PC-3 (cell line): ENCODE results near the gene VPS54. TPM values are rescaled to one million over a fixed set of nuclear protein-coding genes. Genes with fewer than 3 reads are reported as not detected.
"Not testable (repeated sequence)": the region's sequence is repeated elsewhere in the genome, so short reads cannot be mapped to it uniquely, and the experiment has no call there.

Source experiments
- ATAC-seq: fragments of 200-7000 bp; cut with Tn5 transposase; 2 replicates; pipeline ENCODE4 v1.9.1; 2020; ENCODE audit warnings: mild to moderate bottlenecking, moderate library complexity
- BruUV-seq: library from RNA; stranded (reverse); fragments of 400-500 nt; replicated peaks from 2 replicates; lab custom pipeline; 2021; lab: Mats Ljungman, UMichigan
- CTCF ChIA-PET: fragments of 300-600 bp; sonication (Branson Sonifier 250); formaldehyde crosslinking; loops from one replicate; lab custom pipeline; 2022; ENCODE audit warnings: antibody characterized with exemption; lab: Charles Lee
- POLR2A ChIA-PET: fragments of 300-600 bp; sonication (Branson Sonifier 250); formaldehyde crosslinking; loops from one replicate; lab custom pipeline; 2022; ENCODE audit warnings: antibody characterized with exemption; ENCODE audit not compliant: unreplicated experiment; lab: Charles Lee
- DNase-seq: peaks from one replicate; pipeline ENCODE4 v3.0.0-alpha.2; 2015
- H2AFZ ChIP-seq: fragments of 300-600 bp; sonication (generic); 2 replicates; pipeline ENCODE4 v1.6.0; 2016; ENCODE audit warnings: antibody characterized with exemption, low read length
- H3F3A ChIP-seq: fragments of 300-600 bp; sonication (generic); one replicate; pipeline ENCODE4 v1.6.0; 2017; ENCODE audit warnings: antibody characterized with exemption, low read length, control low read depth, mild to moderate bottlenecking; ENCODE audit not compliant: unreplicated experiment
- H3K27ac ChIP-seq: fragments of 300-600 bp; sonication (generic); 2 replicates; pipeline ENCODE4 v1.5.1; 2016; ENCODE audit warnings: mild to moderate bottlenecking, low read length
- H3K27me3 ChIP-seq: fragments of 300-600 bp; sonication (generic); 2 replicates; pipeline ENCODE4 v1.6.1; 2016; ENCODE audit warnings: low read length, mixed read lengths
- H3K36me3 ChIP-seq: fragments of 300-600 bp; sonication (generic); 2 replicates; pipeline ENCODE4 v1.6.1; 2016; ENCODE audit warnings: low read depth, mixed run types, low read length, mixed read lengths
- H3K4me1 ChIP-seq: fragments of 300-600 bp; sonication (generic); 2 replicates; pipeline ENCODE4 v1.5.1; 2016; ENCODE audit warnings: low read length; ENCODE audit not compliant: insufficient read depth
- H3K4me2 ChIP-seq: fragments of 300-600 bp; sonication (generic); 2 replicates; pipeline ENCODE4 v1.6.0; 2016; ENCODE audit warnings: low read length
- H3K4me3 ChIP-seq: fragments of 300-600 bp; sonication (generic); 2 replicates; pipeline ENCODE4 v1.5.1; 2016; ENCODE audit warnings: mild to moderate bottlenecking, low read length, mixed read lengths
- H3K79me2 ChIP-seq: fragments of 300-600 bp; sonication (generic); 2 replicates; pipeline ENCODE4 v1.6.1; 2017; ENCODE audit warnings: low read length, mixed read lengths
- H3K9ac ChIP-seq: fragments of 300-600 bp; sonication (generic); 2 replicates; pipeline ENCODE4 v1.6.0; 2016; ENCODE audit warnings: mild to moderate bottlenecking, low read length
- H3K9me2 ChIP-seq: fragments of 300-600 bp; sonication (generic); replicated peaks from 2 replicates; pipeline ENCODE4 v1.6.1; 2016; ENCODE audit warnings: mixed run types, low read length, mixed read lengths
- H3K9me3 ChIP-seq: fragments of 300-600 bp; sonication (generic); 2 replicates; pipeline ENCODE4 v1.6.1; 2016; ENCODE audit warnings: low read length, mixed read lengths
- H4K20me1 ChIP-seq: fragments of 300-600 bp; sonication (generic); 2 replicates; pipeline ENCODE4 v1.6.1; 2016; ENCODE audit warnings: low read length, mixed read lengths
- EZH2 ChIP-seq: fragments of 300-600 bp; sonication (generic); IDR thresholded peaks from one replicate; pipeline ENCODE4 v1.6.1; 2017; ENCODE audit warnings: antibody characterized with exemption, mild to moderate bottlenecking, low read length; ENCODE audit not compliant: unreplicated experiment
- EZH2phosphoT487 ChIP-seq: fragments of 300-600 bp; sonication (generic); IDR thresholded peaks from 2 replicates; pipeline ENCODE4 v1.6.1; 2018; ENCODE audit warnings: mild to moderate bottlenecking, antibody characterized with exemption, low read length, borderline replicate concordance
- intact Hi-C: fragments of 100-400 bp; cut with micrococcal nuclease; formaldehyde crosslinking; loops from 2 replicates; pipeline ENCODE4 v1.9.0; 2023
- total RNA-seq: library from RNA; depleted of rRNA; stranded (reverse); fragments of >200 nt; gene quantifications from 2 replicates; pipeline ENCODE4 v1.2.3, GENCODE V29; 2014
- TF ChIP-seq, protein P1 (sequence below): fragments of 300-600 bp; sonication (generic); conservative IDR thresholded peaks from 2 replicates; pipeline ENCODE4 v1.5.1; 2017; ENCODE audit warnings: antibody characterized with exemption, low read depth, mild to moderate bottlenecking, low read length

The VPS54 gene
- total RNA-seq, 1 experiment from 2014 or later: 17.9 TPM

DNA sequence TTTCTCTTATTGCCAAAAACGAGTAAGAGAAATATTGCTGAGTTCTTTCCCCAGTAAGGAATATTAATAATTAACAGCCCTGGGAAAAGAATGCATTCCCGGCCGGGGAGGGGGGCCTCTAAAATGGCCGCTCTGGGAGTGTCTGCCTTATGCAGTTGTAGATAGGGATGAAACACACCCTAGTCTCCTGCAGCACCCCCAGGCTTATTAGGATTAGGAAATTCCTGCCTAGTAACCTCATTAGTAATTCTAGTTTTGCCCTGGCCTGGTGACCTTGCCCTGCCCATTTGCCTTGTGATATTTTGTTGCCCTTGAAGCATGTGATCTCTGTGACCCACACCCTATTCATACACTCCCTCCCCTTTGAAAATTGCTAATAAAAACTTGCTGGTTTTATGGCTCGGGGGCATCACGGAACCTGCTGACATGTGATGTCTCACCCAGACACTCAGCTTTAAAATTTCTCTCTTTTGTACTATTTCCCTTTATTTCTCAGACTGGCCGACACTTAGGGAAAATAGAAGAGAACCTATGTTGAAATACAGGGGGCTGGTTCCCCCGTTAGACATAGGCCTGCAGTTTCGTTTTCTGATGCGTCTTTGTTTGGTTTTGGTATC, 22.5 kb downstream of the VPS54 start:
- H3K4me3 ChIP-seq, H3F3A ChIP-seq, H3K4me2 ChIP-seq, intact Hi-C loops, BruUV-seq, DNase-seq, H2AFZ ChIP-seq, POLR2A ChIA-PET, H3K4me1 ChIP-seq, H3K9ac ChIP-seq, H3K79me2 ChIP-seq, H3K9me3 ChIP-seq, H4K20me1 ChIP-seq, H3K9me2 ChIP-seq, CTCF ChIA-PET, H3K36me3 ChIP-seq, H3K27ac ChIP-seq, H3K27me3 ChIP-seq, ATAC-seq: not testable (repeated sequence)

DNA sequence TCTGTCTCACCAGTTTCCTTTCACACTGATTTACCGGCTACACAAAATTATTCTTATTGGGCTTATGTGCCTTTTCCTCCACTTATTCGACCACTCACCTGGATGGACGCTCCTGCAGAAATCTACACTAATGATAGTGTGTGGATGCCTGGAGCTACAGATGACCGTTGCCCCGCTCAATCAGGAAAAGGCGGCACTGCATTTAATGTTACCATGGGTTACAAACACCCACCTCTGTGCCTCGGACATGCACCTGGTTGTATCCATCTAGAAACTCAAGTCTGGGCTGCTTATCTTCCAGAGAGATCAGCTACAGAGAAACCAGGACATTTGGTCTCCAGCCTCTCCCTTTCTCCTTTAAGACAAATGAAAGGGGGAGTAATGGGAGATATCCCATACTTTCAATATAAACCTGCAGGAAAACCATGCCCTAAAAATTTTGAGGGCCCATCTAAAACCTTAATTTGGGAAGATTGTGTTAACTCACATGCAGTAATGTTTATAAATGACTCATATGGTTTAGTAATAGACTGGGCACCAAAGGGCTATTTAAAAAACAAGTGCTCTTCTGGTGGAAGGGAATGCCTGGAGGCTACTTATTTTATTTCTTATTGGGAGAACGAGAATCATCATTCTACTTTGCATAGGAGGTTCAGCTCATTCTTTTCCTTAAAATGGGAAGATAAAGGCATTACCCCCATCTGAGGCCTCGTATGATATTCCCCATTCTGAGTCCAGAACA, 24.7 kb downstream of the VPS54 start:
- CTCF ChIA-PET, ATAC-seq, H3F3A ChIP-seq, H4K20me1 ChIP-seq, BruUV-seq, H3K27ac ChIP-seq, H3K79me2 ChIP-seq, H2AFZ ChIP-seq, H3K36me3 ChIP-seq, H3K9me2 ChIP-seq, POLR2A ChIA-PET, intact Hi-C loops, H3K27me3 ChIP-seq, H3K4me3 ChIP-seq, H3K9ac ChIP-seq, H3K4me1 ChIP-seq, H3K4me2 ChIP-seq, H3K9me3 ChIP-seq: not testable (repeated sequence)
- DNase-seq: peak; percentile 21

DNA sequence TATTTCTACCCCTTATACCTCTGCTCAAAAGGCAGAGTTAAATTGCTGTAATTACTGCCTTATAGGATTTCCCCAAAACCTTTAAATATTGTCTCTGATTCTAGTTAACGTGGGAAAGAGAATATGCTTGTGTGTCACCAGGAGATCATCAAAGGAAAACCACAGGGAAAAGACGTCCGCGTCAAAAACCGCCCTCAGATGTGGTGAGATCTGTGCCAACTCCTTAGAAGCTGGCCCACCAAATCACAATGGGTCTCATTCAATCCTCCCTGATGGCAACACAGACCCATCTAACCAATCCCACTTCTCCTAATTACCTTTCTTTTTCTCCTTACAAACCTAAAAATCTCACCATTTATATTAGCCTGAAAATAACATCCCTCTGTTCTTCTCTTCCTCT, 25.4 kb downstream of the VPS54 start:
- Histone ChIP-seq H3K9me2 (no peaks in the 10 kb centered on the region), H3K27me3 (no peaks in the 10 kb centered on the region), H2AFZ (no peak overlapping the region), H3K4me3 (no peak overlapping the region), H3K27ac (no peak overlapping the region), H4K20me1 (no peaks in the 10 kb centered on the region), H3K4me2 (no peak overlapping the region), H3K9me3 (no peaks in the 10 kb centered on the region), H3K79me2 (0 out of 2 replicates have a peak, but pooled peaks cover 5% of the 10 kb centered on the region), H3K36me3 (no peaks in the 10 kb centered on the region; the same call in 1 of the 2 replicates), H3F3A (no peaks in the 10 kb centered on the region), H3K9ac (no peak overlapping the region), H3K4me1 (0 out of 2 replicates have a peak, but pooled peaks cover 4% of the 10 kb centered on the region)
- DNase-seq (no peak), ATAC-seq (no peak)
- TF ChIP-seq EZH2phosphoT487: no peak
- no peak for TF ChIP-seq EZH2
- TF ChIP-seq, protein P1, sequence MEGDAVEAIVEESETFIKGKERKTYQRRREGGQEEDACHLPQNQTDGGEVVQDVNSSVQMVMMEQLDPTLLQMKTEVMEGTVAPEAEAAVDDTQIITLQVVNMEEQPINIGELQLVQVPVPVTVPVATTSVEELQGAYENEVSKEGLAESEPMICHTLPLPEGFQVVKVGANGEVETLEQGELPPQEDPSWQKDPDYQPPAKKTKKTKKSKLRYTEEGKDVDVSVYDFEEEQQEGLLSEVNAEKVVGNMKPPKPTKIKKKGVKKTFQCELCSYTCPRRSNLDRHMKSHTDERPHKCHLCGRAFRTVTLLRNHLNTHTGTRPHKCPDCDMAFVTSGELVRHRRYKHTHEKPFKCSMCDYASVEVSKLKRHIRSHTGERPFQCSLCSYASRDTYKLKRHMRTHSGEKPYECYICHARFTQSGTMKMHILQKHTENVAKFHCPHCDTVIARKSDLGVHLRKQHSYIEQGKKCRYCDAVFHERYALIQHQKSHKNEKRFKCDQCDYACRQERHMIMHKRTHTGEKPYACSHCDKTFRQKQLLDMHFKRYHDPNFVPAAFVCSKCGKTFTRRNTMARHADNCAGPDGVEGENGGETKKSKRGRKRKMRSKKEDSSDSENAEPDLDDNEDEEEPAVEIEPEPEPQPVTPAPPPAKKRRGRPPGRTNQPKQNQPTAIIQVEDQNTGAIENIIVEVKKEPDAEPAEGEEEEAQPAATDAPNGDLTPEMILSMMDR: no peak
- CTCF ChIA-PET: no interaction called here
- intact Hi-C loops: no loop called here
- no TSS peak for BruUV-seq
- POLR2A ChIA-PET: no interaction called here

DNA sequence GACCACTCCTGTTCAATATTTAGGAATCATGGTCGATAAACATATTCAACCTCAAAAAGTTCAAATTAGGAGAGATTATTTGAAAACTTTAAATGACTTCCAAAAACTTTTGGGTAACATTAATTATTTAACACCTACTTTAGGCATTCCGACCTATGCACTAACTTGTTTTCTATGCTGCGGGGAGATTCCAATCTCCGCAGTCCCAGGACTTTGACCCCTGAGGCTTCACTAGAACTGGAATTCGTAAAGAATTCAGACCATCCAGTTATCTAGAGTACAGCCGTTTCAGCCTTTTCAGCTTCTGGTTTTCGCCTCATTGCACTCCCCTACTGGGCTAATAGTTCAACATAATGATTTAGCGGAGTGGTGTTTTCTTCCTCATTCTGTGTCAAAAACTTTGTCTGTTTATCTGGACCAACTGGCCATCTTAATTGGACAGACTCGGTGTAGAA, 26.1 kb downstream of the VPS54 start:
- intact Hi-C loops, CTCF ChIA-PET, BruUV-seq, H3K4me3 ChIP-seq, H3K79me2 ChIP-seq, H3K4me1 ChIP-seq, H4K20me1 ChIP-seq, H3K27me3 ChIP-seq, ATAC-seq, H3K4me2 ChIP-seq, H3K36me3 ChIP-seq, H2AFZ ChIP-seq, H3K9me2 ChIP-seq, POLR2A ChIA-PET, H3K27ac ChIP-seq, H3F3A ChIP-seq, H3K9me3 ChIP-seq, DNase-seq, H3K9ac ChIP-seq: not testable (repeated sequence)
